Uterus (tissue), 2 donors: ENCODE results near the gene TMEM171.

ENCODE experiments used
- POLR2A ChIP-seq, 2 donors: fragments of 450-650 bp; IDR thresholded peaks; one replicate each; pipeline ENCODE4 v1.6.1; 2016; ENCODE audit warnings: antibody characterized with exemption in 2 of 2, mild to moderate bottlenecking in 1 of 2, moderate library complexity in 1 of 2
- TF ChIP-seq, protein P1 (sequence below), 4 experiments: fragments of 200-600 bp in 2 of 4; fragments of 450-650 bp in 2 of 4; sonication (generic) in 2 of 4; IDR thresholded peaks; one replicate each; pipeline ENCODE4 v1.5.1; 2016 to 2019; ENCODE audit warnings: antibody characterized with exemption in 4 of 4, mild to moderate bottlenecking in 2 of 4, moderate library complexity in 1 of 4

DNA sequence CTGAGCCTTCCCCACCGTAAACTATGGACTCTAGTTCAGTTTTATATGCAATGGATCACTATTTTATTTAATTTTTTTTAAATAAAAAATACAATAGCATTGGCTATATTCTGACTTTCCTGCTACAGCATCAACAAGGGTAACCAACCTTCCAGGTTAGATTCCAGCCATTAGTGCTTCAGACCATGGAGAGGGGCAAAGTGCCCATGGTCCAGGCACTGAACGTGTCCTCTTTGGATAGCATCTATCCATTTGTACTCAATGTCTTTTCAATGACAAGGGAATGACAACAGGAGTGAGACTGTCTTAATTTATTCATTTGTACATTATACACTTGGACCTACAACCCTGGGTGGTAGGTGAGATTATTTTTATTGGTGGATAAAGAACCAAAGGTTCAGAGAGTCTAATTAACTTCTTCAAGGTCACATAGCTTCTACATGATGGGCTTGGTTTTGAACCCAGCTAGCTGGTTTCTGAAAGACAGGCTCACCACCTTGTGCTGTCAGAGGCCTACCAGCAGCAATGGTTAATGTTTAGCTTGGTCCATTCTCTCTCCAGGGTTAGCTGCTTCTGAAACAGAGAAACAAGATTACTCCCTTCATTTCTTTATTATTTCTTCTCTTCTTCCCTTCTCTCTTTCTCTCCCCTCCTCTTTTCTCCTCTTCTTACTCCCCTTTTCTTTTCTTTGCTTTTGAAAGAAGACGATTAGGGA lies 11.5 kb downstream of the TMEM171 start:
- no peak for TF ChIP-seq POLR2A (IDR thresholded peaks at IDR 0.05)
- TF ChIP-seq, protein P1, sequence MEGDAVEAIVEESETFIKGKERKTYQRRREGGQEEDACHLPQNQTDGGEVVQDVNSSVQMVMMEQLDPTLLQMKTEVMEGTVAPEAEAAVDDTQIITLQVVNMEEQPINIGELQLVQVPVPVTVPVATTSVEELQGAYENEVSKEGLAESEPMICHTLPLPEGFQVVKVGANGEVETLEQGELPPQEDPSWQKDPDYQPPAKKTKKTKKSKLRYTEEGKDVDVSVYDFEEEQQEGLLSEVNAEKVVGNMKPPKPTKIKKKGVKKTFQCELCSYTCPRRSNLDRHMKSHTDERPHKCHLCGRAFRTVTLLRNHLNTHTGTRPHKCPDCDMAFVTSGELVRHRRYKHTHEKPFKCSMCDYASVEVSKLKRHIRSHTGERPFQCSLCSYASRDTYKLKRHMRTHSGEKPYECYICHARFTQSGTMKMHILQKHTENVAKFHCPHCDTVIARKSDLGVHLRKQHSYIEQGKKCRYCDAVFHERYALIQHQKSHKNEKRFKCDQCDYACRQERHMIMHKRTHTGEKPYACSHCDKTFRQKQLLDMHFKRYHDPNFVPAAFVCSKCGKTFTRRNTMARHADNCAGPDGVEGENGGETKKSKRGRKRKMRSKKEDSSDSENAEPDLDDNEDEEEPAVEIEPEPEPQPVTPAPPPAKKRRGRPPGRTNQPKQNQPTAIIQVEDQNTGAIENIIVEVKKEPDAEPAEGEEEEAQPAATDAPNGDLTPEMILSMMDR (IDR thresholded peaks at IDR 0.05), result no peak
